NCI-H2029 (cell line): ENCODE data around the gene WDR5B.
"Not testable (repeated sequence)": the region's sequence is repeated elsewhere in the genome, so short reads cannot be mapped to it uniquely, and the experiment has no call there.

Experiments used
- DNase-seq: peaks from one replicate; lab custom pipeline; 2025; lab: John Stamatoyannopoulos, UW

The WDR5B gene

GRCh38 chr3:122365582-122366378 is 50.1 kb downstream of the WDR5B start:
- DNase-seq: not testable (repeated sequence)

GRCh38 chr3:122365073-122365472 is 50.8 kb downstream of the WDR5B start:
- no peak for DNase-seq

DNA sequence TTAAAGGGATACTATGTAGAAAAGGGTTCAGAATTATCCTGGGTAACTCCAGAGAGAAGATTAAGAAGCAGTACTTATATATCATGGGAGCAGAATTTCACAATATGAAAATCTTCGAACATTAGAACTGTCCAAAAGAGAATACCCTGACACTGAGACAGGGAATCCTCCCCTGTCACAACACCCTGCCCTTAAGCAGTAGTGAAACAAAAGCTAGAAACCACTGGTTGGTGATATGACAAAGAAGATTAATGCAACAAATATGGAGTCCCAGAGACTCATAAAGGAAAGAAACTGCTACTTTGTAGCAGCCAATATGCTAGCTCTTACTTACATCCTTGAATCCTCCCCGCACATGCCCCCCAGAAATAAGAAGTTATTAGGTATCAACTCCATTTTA is 51.4 kb downstream of the WDR5B start:
- DNase-seq: no peak
